Occipital lobe (tissue), 2 donors: ENCODE measurements around the gene TCF12. TPM values are rescaled to one million over a fixed set of nuclear protein-coding genes. Genes with fewer than 3 reads are reported as not detected.
"Not testable (repeated sequence)": the region's sequence is repeated elsewhere in the genome, so short reads cannot be mapped to it uniquely, and the experiment has no call there.

Experiments
- DNase-seq: peaks from one replicate; lab custom pipeline; 2025; lab: John Stamatoyannopoulos, UW
- total RNA-seq: library from RNA; depleted of rRNA; stranded (reverse); fragments of >200 nt; gene quantifications from one replicate; pipeline ENCODE4 v1.2.3, GENCODE V29; 2014

TCF12 gene
- total RNA-seq, 1 donor from 2014 or later = 143 TPM

GRCh38 chr15:57090496-57090859 is 172.0 kb downstream of the TCF12 start:
- no peak for DNase-seq

DNA sequence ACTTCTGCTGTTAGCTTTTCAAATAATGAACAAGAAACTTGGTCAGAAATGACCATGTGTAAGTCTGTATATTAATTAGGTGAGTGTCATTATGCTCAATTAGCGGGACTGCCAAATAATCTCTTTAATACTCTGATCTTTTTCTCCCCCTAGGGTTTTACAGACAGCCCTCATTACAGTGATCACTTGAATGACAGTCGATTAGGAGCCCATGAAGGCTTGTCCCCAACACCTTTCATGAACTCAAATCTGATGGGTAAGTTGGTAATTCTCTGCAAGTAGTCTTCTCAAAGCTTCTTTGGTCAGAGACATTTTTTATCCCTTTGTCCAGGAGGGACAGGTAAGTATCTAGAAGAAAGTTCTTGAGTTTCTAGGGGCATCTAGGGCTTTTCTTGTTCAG is 173.2 kb downstream of the TCF12 start:
- DNase-seq = no peak

- no peak for DNase-seq
Observed at GRCh38 chr15:57092252-57092651, 173.8 kb downstream of the TCF12 start.

GRCh38 chr15:57094321-57095257 is 176.1 kb downstream of the TCF12 start:
- DNase-seq = no peak

DNA sequence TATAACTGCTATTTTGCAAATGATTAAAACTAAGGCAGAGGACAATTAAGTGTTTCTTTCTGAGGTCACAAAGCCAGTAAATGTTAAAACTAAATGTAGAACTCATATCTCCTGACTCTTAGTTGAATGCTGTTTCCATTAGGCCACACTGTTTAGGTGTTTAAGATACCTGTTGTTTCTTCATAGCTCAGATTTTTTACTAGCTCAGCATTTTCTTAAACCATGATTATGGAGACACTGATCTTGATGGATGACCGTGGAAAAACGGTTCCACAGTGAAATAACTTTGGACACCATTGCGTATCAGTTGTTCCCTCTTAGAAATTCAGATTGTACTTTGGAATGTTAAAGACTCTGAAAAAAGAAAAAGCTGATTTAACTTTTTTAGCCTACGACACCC is 177.5 kb downstream of the TCF12 start:
- DNase-seq = no peak

DNA sequence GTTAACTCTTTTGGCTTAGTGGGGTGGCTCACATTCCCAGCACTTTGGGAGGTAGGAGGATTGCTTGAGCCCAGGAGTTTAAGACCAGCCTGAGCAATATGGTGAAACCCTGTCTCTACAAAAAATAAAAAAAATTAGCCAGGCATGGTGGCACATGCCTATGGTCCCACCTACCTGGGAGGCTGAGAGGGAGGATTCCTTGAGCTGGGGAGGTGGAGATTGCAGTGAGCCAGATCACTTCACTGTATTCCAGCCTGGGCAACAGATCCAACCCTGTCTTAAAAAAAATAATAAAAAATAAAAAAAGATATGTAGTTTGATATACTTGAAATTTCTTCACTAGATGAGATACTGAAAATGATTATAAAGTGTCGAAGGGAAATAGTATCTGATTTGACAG is 178.8 kb downstream of the TCF12 start:
- DNase-seq = no peak

GRCh38 chr15:57097919-57098543 is 179.6 kb downstream of the TCF12 start:
- not testable (repeated sequence) for DNase-seq

DNA sequence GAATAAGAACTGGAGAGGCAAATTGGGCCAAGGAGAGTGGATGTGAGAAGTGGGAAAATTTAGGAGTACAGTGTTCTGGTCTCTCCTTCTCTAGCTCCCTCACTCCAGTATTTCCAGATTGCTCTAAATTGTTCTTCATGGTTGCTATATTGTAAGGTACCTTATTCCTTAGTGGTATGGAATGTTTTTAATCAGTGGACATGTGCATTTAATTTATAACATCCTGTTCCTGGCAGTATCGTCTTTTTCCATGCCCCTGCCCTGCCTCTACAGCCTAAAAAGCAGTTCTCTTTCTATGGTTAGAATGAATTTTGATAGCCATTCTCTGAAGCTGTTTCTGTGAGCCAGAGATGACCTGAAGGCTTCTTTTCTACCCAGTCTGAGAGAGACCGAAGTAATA is 180.5 kb downstream of the TCF12 start:
- DNase-seq = no peak

DNA sequence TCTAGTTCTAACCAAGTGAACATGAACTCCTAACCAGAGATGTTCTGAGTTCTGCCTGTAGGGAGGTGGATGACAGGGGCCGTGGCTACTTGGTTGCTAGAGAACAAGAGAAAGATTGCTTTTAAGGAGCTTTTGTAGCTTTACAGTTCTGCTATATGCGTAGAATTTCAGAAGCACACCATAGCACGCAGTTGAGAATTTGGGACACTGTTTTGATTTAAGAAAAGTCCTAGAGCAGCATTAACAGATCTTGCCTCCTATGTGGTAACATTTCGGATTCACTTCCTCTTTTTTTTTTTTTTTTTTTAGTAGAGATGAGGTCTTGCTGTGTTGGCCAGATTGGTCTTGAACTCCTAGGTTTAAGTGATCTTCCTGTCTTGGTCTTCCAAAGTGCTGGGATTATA is 181.7 kb downstream of the TCF12 start:
- no peak for DNase-seq

DNA sequence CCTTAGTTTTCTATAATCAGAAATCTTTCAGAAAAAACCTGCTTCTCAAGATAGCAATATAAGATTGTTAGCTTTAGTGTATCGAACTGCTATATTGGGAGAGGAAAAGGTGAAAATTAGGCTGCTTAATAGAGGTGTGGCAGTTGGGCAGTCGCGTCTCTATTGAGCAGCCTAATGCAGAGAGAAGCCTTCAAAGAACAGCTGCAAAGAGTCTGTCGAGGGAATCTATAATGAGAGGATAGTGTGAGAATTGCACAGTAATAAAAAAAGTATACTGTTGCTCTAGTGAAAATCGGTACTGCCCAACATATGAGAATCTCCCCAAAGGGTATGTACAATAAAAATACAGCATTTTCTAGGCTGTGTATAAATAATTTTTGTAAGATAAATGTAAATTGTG is 184.4 kb downstream of the TCF12 start:
- no peak for DNase-seq

DNA sequence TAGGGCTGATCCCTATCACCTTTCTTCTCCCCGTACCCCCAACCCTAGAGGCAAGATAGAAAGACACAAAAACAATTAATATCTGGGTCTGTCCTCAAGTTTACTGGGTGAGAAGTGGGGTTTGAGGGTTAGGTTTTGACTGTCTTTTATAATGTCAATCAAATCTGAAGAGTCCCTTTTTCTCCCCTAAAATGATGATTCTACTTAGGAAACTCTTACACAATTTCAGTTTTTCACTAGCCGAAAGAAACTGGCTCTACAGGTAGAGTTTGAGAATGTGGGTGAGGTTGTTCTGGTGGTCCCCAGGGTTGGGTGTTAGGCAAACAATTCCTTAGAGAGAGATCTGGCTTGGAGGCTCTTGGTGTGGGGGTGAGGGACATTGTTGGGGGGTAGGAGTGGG is 189.9 kb downstream of the TCF12 start:
- DNase-seq = no peak

DNA sequence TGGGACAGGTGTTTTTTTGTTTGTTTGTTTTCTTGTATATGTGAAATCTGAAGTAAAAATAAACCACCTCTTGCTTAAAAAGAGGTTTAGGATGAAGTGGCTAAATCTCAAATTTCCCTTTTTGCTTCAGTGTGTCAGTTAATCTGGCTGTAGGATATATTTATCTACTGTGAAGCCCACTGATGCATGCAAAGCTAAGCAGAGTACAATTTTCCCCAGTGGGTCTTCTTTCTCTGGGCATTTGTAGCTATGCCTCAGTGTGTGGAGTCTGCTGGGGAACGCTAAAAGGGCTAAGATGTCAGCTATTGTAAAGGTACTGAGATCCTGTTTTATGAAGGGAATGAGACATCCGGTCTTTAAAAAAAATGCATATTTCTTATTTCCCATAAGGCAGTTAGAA is 190.6 kb downstream of the TCF12 start:
- no peak for DNase-seq

GRCh38 chr15:57111002-57111401 is 192.6 kb downstream of the TCF12 start:
- DNase-seq = no peak

- no peak for DNase-seq
Observed at GRCh38 chr15:57112178-57112577, 193.7 kb downstream of the TCF12 start.

- DNase-seq = no peak
Observed at GRCh38 chr15:57114070-57114469, 195.6 kb downstream of the TCF12 start.

GRCh38 chr15:57118013-57118799 is 199.8 kb downstream of the TCF12 start:
- no peak for DNase-seq

DNA sequence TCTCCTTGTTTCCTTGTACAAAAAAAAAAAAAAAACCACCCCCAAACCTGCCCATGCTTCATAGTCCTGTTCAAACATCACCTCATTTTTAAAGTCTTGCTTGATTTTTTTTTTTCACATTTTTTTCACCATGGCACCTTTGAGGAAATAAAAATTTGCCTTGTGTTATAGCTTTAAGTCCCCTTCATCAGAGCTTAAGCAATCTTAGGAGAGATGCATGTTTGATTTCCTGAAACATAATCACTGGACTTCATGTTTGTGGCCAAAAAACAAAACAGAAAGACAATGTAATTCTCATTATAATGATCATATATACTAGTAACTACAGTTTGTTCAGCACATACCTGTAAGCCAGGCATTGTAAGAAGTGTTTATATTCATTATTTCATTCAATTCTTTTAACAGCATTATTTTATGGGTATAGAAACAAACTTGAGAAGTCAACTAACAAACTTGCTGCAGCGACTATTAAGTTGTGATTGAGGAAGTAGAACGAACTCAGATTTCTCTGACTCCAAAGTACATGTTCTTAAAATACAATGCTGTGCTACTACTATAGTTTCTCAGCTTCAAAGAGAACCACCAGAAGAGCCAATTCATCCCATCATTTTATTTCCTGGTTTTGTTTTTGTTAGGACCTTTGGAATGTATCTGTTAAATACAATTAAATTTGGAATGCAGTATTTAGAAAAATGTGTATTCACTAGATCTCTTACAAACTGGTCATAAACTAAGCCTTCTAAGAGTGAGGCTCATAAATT is 203.8 kb downstream of the TCF12 start:
- DNase-seq = no peak

- DNase-seq = no peak
Observed at GRCh38 chr15:57124036-57124435, 205.6 kb downstream of the TCF12 start.

- DNase-seq = no peak
Observed at GRCh38 chr15:57129064-57129463, 210.6 kb downstream of the TCF12 start.

DNA sequence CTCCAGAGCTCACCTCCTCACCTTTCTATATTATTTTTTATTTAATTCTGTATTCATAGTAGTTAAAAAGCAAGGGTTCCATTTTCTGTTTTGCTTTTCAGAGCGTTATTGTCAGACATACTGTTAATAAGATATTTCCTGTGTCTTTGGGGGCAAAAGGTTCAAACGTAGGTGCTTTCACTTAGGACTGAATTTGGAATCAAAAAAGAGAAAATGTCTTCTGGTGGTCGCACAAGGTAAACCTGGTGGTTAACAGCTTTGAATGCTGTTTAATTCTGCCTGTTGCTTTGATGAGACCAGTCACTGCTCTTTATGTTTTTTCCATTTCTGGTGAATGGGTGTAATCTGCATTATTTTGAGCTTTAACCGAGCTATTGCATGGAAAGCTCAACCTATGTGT is 212.5 kb downstream of the TCF12 start:
- no peak for DNase-seq
